NT2/D1 (cell line): Measurements from ENCODE around the gene SELENOM.

ENCODE experiments used
- DNase-seq: peaks from one replicate; pipeline ENCODE4 v3.0.0-alpha.2; 2011; ENCODE audit warnings: low read depth, low spot score
- H3K27me3 ChIP-seq: 2 replicates; pipeline ENCODE4 v1.6.0; 2011; ENCODE audit warnings: mild to moderate bottlenecking; ENCODE audit not compliant: insufficient read length, insufficient read depth
- H3K36me3 ChIP-seq: 2 replicates; pipeline ENCODE4 v1.6.1; 2011; ENCODE audit warnings: mild to moderate bottlenecking, low read length, mixed read lengths; ENCODE audit not compliant: insufficient read depth, insufficient read length
- H3K4me1 ChIP-seq: 2 replicates; pipeline ENCODE4 v1.5.1; 2011; ENCODE audit not compliant: insufficient read depth, insufficient read length
- H3K4me3 ChIP-seq: 2 replicates; pipeline ENCODE4 v1.5.1; 2011; ENCODE audit warnings: low read depth; ENCODE audit not compliant: insufficient read length
- H3K9ac ChIP-seq: 2 replicates; pipeline ENCODE4 v1.6.0; 2011; ENCODE audit warnings: low read depth; ENCODE audit not compliant: insufficient read length
- H3K9me3 ChIP-seq: 2 replicates; pipeline ENCODE4 v1.5.1; 2011; ENCODE audit warnings: mild to moderate bottlenecking, low read length; ENCODE audit not compliant: insufficient read depth
- SUZ12 ChIP-seq: IDR thresholded peaks from 2 replicates; pipeline ENCODE4 v1.6.1; 2011; ENCODE audit not compliant: insufficient read length, insufficient read depth; ENCODE audit errors: extremely low read depth
- YY1 ChIP-seq: IDR thresholded peaks from 2 replicates; pipeline ENCODE4 v1.6.1; 2011; ENCODE audit not compliant: insufficient read length, insufficient read depth
- ZNF274 ChIP-seq: IDR thresholded peaks from 2 replicates; pipeline ENCODE4 v1.6.1; 2011; ENCODE audit warnings: mild to moderate bottlenecking, low read depth, low read length

SELENOM gene

DNA sequence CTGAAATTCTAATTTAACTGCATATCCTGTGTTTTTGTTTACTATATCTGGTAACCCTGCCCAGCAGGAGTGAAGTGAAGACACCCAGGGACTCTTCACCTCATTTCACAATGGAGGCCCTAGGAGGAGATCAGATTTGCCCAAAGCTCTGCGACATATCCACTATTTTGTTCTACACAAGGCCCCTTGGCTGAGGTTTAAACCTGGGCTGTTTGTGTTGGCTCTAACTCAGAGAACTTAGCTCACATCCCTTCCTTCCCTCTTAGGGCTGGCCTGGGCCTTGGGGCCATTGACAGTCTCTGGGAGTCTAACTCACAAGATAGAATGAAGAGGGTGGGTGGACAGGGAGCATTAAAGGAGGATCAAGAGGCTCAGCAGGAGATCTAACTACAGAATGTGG is 41.1 kb upstream of the SELENOM start:
- no peak for DNase-seq
- Histone ChIP-seq H3K9me3 (no peaks in the 10 kb centered on the region), H3K27me3 (no peaks in the 10 kb centered on the region), H3K9ac (no peak overlapping the region), H3K36me3 (no peaks in the 10 kb centered on the region), H3K4me1 (no peaks in the 10 kb centered on the region), H3K4me3 (no peak overlapping the region)
- TF ChIP-seq SUZ12 (no peak), ZNF274 (no peak), YY1 (no peak)

DNA sequence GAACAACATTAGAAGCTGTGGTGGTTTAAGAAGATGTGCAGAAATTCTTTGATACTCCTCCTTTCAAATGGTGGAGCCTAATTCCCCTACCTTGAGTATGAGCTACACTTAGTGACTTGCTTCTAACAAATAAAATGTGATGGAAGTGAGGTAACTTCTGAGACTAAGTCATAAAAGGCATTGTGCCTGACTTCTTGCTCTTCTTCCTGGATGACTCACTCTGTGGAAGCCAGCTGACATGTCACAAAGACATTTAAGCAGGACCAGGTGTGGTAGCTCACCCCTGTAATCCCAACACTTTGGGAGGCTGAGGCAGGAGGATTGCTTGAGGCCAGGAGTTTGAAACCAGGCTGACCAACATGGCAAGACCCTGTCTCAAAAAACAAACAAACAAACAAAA is 36.9 kb upstream of the SELENOM start:
- Histone ChIP-seq H3K4me1 (peaks cover 11% of the 10 kb centered on the region), H3K27me3 (no peaks in the 10 kb centered on the region), H3K9me3 (no peaks in the 10 kb centered on the region), H3K9ac (no peak overlapping the region), H3K36me3 (no peaks in the 10 kb centered on the region), H3K4me3 (no peak overlapping the region)
- no peak for DNase-seq
- no peak for TF ChIP-seq YY1
- no peak for TF ChIP-seq SUZ12
- TF ChIP-seq ZNF274 = no peak

DNA sequence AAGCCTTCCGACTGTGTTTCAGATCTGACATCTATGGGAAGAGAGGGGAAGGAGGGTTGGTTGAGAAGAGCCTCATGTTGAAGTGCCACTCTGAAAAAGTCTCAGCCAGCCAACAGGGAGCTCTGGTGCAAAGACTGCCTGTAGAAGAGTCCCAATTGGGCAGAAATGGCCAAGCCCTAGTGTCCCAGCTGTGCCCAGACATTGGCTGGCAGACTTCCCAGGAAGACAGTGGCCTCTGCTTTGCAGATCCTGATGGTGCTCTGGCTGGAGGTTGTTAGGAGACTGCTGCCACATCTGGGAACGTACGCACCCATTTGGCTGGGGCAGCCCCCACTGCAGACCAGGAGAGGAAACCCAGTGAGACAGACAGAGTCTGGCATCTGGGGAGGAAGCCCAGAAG is 36.2 kb upstream of the SELENOM start:
- Histone ChIP-seq H3K4me3 (no peak overlapping the region), H3K9ac (no peak overlapping the region), H3K36me3 (no peaks in the 10 kb centered on the region), H3K4me1 (peaks cover 12% of the 10 kb centered on the region), H3K9me3 (no peaks in the 10 kb centered on the region), H3K27me3 (no peaks in the 10 kb centered on the region)
- TF ChIP-seq SUZ12 (no peak), ZNF274 (no peak), YY1 (no peak)
- DNase-seq = no peak

DNA sequence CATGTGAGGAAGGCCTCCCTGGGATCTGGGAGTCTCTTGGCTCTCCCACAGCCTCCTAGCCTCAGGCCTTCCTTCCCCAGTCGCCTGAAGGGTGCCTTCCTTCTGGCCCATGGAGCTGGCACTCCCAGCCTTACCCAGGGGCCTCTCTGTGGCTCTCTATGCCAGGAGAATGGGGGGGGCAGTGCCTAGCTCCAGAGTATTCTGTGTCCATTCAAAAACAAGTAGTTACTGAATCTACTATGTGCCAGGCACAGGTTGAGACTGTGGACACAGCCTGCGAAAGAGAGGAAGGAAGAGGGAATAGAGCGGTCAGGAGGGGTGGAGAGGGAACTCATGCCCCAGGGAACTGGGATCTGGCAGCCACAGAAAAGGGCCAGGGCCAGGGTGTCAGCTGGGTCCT is 35.7 kb upstream of the SELENOM start:
- peaks cover 16% of the 10 kb centered on the region for H3K4me1 ChIP-seq
- no peak for DNase-seq
- no peak for TF ChIP-seq YY1
- H3K27me3 ChIP-seq = no peaks in the 10 kb centered on the region
- H3K4me3 ChIP-seq = no peak overlapping the region
- no peaks in the 10 kb centered on the region for H3K9me3 ChIP-seq
- no peaks in the 10 kb centered on the region for H3K36me3 ChIP-seq
- no peak overlapping the region for H3K9ac ChIP-seq

DNA sequence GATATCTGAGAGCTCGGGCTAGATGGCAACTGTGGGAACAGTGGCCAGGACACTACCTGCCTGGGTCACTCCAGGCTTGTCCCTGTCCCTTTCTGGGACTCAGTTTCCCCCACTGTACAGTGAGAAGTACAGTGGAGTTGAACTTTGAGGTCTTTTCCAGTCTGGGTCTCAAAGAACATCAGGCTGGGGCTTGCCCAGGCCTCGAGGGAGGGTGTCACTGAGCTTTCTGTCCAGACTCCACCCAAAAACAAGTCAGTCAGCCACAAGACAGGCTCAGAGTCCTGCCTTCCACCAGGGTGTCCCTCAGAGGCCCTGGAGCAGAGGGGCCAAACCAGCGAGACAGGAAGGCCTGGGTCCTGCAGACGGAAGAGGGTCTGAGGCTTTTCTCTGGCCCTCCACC is 34.9 kb upstream of the SELENOM start:
- TF ChIP-seq SUZ12 = no peak
- no peak for TF ChIP-seq YY1
- TF ChIP-seq ZNF274 = no peak
- Histone ChIP-seq H3K4me1 (peaks cover 16% of the 10 kb centered on the region), H3K9me3 (no peaks in the 10 kb centered on the region), H3K9ac (no peak overlapping the region), H3K27me3 (no peaks in the 10 kb centered on the region), H3K4me3 (no peak overlapping the region), H3K36me3 (no peaks in the 10 kb centered on the region)
- DNase-seq = no peak

DNA sequence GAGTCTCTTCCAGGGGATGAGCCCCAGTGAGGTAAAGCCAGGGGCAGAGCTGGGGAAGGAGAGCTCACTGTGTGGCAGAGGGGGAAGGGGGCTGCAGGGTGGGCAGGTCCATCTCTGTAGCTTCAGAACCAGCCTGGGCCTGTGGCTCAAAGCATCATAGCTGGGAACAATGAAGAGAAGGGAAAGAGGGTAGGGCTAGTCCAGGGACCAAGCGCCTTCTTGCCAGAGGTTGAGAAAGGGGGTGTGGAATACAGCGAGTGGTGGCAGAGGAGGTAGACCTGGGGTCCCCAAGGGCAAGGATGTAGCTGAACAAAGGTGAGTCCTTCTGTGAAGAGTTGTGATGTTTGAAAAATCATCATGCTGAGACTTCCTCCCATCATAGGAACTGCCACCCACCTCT is 34.2 kb upstream of the SELENOM start:
- no peak for TF ChIP-seq SUZ12
- no peak for TF ChIP-seq ZNF274
- no peak for TF ChIP-seq YY1

DNA sequence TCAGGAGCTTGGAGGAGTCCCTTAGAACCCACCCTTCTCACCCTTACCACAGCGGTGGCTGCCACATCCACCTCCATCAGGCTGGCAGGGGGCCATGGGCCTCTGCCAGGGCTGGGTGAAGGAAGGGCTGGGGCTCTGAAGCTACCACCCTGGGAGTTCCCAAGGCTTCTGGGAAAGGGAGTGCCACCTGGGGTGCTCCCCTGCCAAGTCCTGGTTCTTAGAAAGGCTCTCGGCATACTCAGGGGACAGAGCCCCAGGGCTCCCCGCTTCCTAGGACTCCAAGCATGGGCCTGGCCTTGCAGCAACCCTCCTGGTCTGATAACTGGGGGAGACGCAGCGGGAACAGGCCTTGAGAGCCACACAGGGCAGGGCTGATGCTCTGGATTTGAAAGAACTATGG is 33.4 kb upstream of the SELENOM start:
- Histone ChIP-seq H3K4me3 (no peak overlapping the region), H3K9ac (no peak overlapping the region), H3K36me3 (no peaks in the 10 kb centered on the region), H3K4me1 (peaks cover 16% of the 10 kb centered on the region), H3K9me3 (no peaks in the 10 kb centered on the region), H3K27me3 (no peaks in the 10 kb centered on the region)
- TF ChIP-seq SUZ12 = no peak
- no peak for TF ChIP-seq YY1
- no peak for TF ChIP-seq ZNF274
- no peak for DNase-seq

More for the DNA sequence above, 34.2 kb upstream of the SELENOM start:
- H3K4me1 ChIP-seq = peaks cover 16% of the 10 kb centered on the region
- H3K36me3 ChIP-seq = no peaks in the 10 kb centered on the region
- H3K4me3 ChIP-seq = no peak overlapping the region
- DNase-seq = no peak
- H3K9me3 ChIP-seq = no peaks in the 10 kb centered on the region
- H3K27me3 ChIP-seq = no peaks in the 10 kb centered on the region
- H3K9ac ChIP-seq = no peak overlapping the region
